Measurements from ENCODE around the gene CDH4. TPM values are rescaled to one million over a fixed set of nuclear protein-coding genes. Genes with fewer than 3 reads are reported as not detected.

Gene CDH4
- total and polyA plus RNA-seq, 9 of the 15 experiments (the other 6 are each of a cell fraction or from before 2014, with no cell fraction given) = 0.04 TPM; not detected in 8

GRCh38 chr20:61807471-61808160 is 555.6 kb downstream of the CDH4 start (continued):
- TF ChIP-seq RBBP5 (IDR thresholded peaks at IDR 0.05; ENCODE audit: borderline replicate concordance, insufficient read depth, low read length, poor library complexity, severe bottlenecking) (no peak), HMGN3 (IDR thresholded peaks at IDR 0.05; ENCODE audit: borderline replicate concordance, extremely low read depth, insufficient read length, low read depth, low read length) (no peak), ZKSCAN3 (CRISPR knock-in tag; IDR thresholded peaks at IDR 0.05) (no peak)

GRCh38 chr20:61808447-61808846 is 556.4 kb downstream of the CDH4 start:
- H3K36me3 ChIP-seq (ENCODE audit: control insufficient read depth, insufficient read depth, low read length) = no peaks in the 10 kb centered on the region
- H4K20me1 ChIP-seq (replicated peaks; ENCODE audit: control insufficient read depth, insufficient read depth, low read length) = peaks cover 6% of the 10 kb centered on the region; the same call in 1 of the 2 replicates
- H3K4me1 ChIP-seq (replicated peaks in 1 of 2; ENCODE audit: control insufficient read depth in 2 of 2, insufficient read depth in 2 of 2, low read length in 2 of 2) = peaks cover 0 to 4% of the 10 kb centered on the region in 2 experiments; a peak in 2 of 5 replicates
- POLR2A ChIA-PET = interaction anchor here (0.6 to 0.9 kb wide), 2 partner anchors 11 to 90 kb away, joined by 3 read pairs; no protein-coding TSS in a partner anchor
- no peak overlapping the region for H3K4me3 ChIP-seq
- ATAC-seq (no peak), DNase-seq (ENCODE audit: extremely low read depth in 1 of 4, low spot score in 3 of 4) (no peak), FAIRE-seq (no peak)
- H2AFZ ChIP-seq (ENCODE audit: low read depth, low read length) = no peak overlapping the region
- peaks cover 53 to 91% of the 10 kb centered on the region in 2 experiments for H3K27me3 ChIP-seq (ENCODE audit: control insufficient read depth in 2 of 2, insufficient read depth in 2 of 2, low read length in 2 of 2)
- CTCF ChIA-PET (ENCODE audit: low intra/inter-chr PET ratio) = no interaction called here
- no peak overlapping the region for H3K27ac ChIP-seq (ENCODE audit: extremely low read depth, low read depth, low read length)
- H3K79me2 ChIP-seq (ENCODE audit: control insufficient read depth, insufficient read depth, low read length) = no peaks in the 10 kb centered on the region
- in situ Hi-C loops (cut with MboI) = no loop called here
- BruUV-seq (replicated peaks) = no TSS peak
- H3K9me3 ChIP-seq (replicated peaks; ENCODE audit: control insufficient read depth, insufficient read depth, low read depth, low read length) = no peaks in the 10 kb centered on the region
- no peaks in the 10 kb centered on the region for H3K9me1 ChIP-seq (ENCODE audit: control insufficient read depth, insufficient read depth, low read length)
- intact Hi-C loops (cut with micrococcal nuclease) = no loop called here
- 6% methylated on average over 9 of the region's 13 CpGs for WGBS (ENCODE audit: insufficient coverage, low coverage, missing lambda C conversion rate)
- no peak overlapping the region for H3K4me2 ChIP-seq (ENCODE audit: insufficient read depth, low read length)
- no peak overlapping the region for H3K9ac ChIP-seq (ENCODE audit: insufficient read depth in 1 of 2, low read depth in 2 of 2, low read length in 2 of 2)
- TF ChIP-seq MITF (IDR thresholded peaks at IDR 0.05) (no peak), PHF21A (IDR thresholded peaks at IDR 0.05; ENCODE audit: borderline replicate concordance, low read depth) (no peak), PHB2 (IDR thresholded peaks at IDR 0.05; ENCODE audit: low read depth) (no peak), ZNF140 (CRISPR knock-in tag; IDR thresholded peaks at IDR 0.05) (no peak), PYGO2 (tag; IDR thresholded peaks at IDR 0.05) (no peak), MECOM (CRISPR knock-in tag; IDR thresholded peaks at IDR 0.05) (no peak), MTA2 (IDR thresholded peaks at IDR 0.05; ENCODE audit: low read depth) (no peak), ZNF398 (CRISPR knock-in tag; IDR thresholded peaks at IDR 0.05) (no peak), ZNF280B (CRISPR knock-in tag; IDR thresholded peaks at IDR 0.05) (no peak), XRCC5 (IDR thresholded peaks at IDR 0.05; ENCODE audit: low read depth, low read length) (no peak), CHD4 (IDR thresholded peaks at IDR 0.05; ENCODE audit: insufficient read depth, insufficient replicate concordance, low read depth, low read length, poor library complexity, severe bottlenecking) (no peak), TCF15 (CRISPR knock-in tag; IDR thresholded peaks at IDR 0.05) (no peak)
